Neural cell (in vitro differentiated cells): ENCODE results near the gene SERPINB10. TPM values are rescaled to one million over a fixed set of nuclear protein-coding genes. Genes with fewer than 3 reads are reported as not detected.

Experiments used
- H2AFZ ChIP-seq: fragments of 200-600, 300-800 bp; sonication (generic), shearing (Covaris generic); 2 replicates; pipeline ENCODE4 v1.6.0; 2014; ENCODE audit warnings: low read depth, mild to moderate bottlenecking, antibody characterized with exemption, low read length, moderate library complexity
- H3F3A ChIP-seq: fragments of 200-600 bp; shearing (Covaris generic); 2 replicates; pipeline ENCODE4 v1.6.1; 2016; ENCODE audit warnings: mild to moderate bottlenecking, moderate library complexity, mixed read lengths, antibody characterized with exemption, low read length; ENCODE audit not compliant: insufficient read depth, poor library complexity, severe bottlenecking
- H3K27ac ChIP-seq: fragments of 200-600, 300-800 bp; sonication (generic), shearing (Covaris generic); 2 replicates; pipeline ENCODE4 v1.5.1; 2014; ENCODE audit warnings: mild to moderate bottlenecking, low read length, moderate library complexity
- H3K27me3 ChIP-seq: fragments of 300-800, 200-600 bp; sonication (generic), shearing (Covaris generic); 2 replicates; pipeline ENCODE4 v1.6.0; 2014; ENCODE audit warnings: mild to moderate bottlenecking, low read depth, low read length, moderate library complexity; ENCODE audit not compliant: insufficient read depth
- H3K36me3 ChIP-seq: fragments of 300-800, 200-600 bp; sonication (generic), shearing (Covaris generic); 2 replicates; pipeline ENCODE4 v1.5.1; 2014; ENCODE audit warnings: mild to moderate bottlenecking, antibody characterized with exemption, low read length, moderate library complexity; ENCODE audit not compliant: insufficient read depth
- H3K4me2 ChIP-seq: fragments of 300-800, 200-600 bp; sonication (generic), shearing (Covaris generic); 2 replicates; pipeline ENCODE4 v1.6.0; 2014; ENCODE audit warnings: mild to moderate bottlenecking, low read length
- H3K4me3 ChIP-seq: fragments of 300-800, 200-600 bp; sonication (generic), shearing (Covaris generic); 2 replicates; pipeline ENCODE4 v1.5.1; 2014; ENCODE audit warnings: mild to moderate bottlenecking, low read length, moderate library complexity
- H3K79me2 ChIP-seq: fragments of 200-600 bp; shearing (Covaris generic); replicated peaks from 2 replicates; pipeline ENCODE4 v1.6.0; 2014; ENCODE audit warnings: mild to moderate bottlenecking, low read length, moderate library complexity; ENCODE audit not compliant: insufficient read depth
- H3K9ac ChIP-seq: fragments of 300-800, 200-600 bp; sonication (generic), shearing (Covaris generic); 2 replicates; pipeline ENCODE4 v1.6.1; 2016; ENCODE audit warnings: mild to moderate bottlenecking, low read length, mixed read lengths
- H3K9me2 ChIP-seq: fragments of 200-600 bp; shearing (Covaris generic); 2 replicates; pipeline ENCODE4 v1.6.1; 2016; ENCODE audit warnings: mild to moderate bottlenecking, low read length, mixed read lengths; ENCODE audit not compliant: insufficient read depth
- H3K9me3 ChIP-seq: fragments of 200-600, 300-800 bp; sonication (generic), shearing (Covaris generic); 2 replicates; pipeline ENCODE4 v1.6.1; 2016; ENCODE audit warnings: mild to moderate bottlenecking, mixed run types, low read length, moderate library complexity, mixed read lengths
- H4K20me1 ChIP-seq: fragments of 200-600 bp; shearing (Covaris generic); 2 replicates; pipeline ENCODE4 v1.6.1; 2016; ENCODE audit warnings: mild to moderate bottlenecking, mixed run types; ENCODE audit not compliant: insufficient read depth
- CTCF ChIP-seq: fragments of 450-650 bp; IDR thresholded peaks from 2 replicates; pipeline ENCODE4 v1.5.1; 2014; ENCODE audit warnings: antibody characterized with exemption, mild to moderate bottlenecking, moderate library complexity; ENCODE audit not compliant: poor library complexity, severe bottlenecking
- EP300 ChIP-seq: fragments of 450-650 bp; conservative IDR thresholded peaks from 2 replicates; pipeline ENCODE4 v1.6.1; 2014; ENCODE audit warnings: antibody characterized with exemption, mild to moderate bottlenecking, moderate library complexity; ENCODE audit not compliant: poor library complexity, severe bottlenecking
- EZH2 ChIP-seq: fragments of 200-600, 300-800 bp; shearing (Covaris generic), sonication (generic); IDR thresholded peaks from 2 replicates; pipeline ENCODE4 v1.6.1; 2014; ENCODE audit warnings: antibody characterized with exemption, low read length, borderline replicate concordance, mild to moderate bottlenecking; ENCODE audit not compliant: insufficient read depth, poor library complexity, severe bottlenecking
- MXI1 ChIP-seq: fragments of 450-650 bp; conservative IDR thresholded peaks from 2 replicates; pipeline ENCODE4 v1.6.1; 2014; ENCODE audit warnings: antibody characterized with exemption, mild to moderate bottlenecking; ENCODE audit not compliant: poor library complexity, severe bottlenecking
- POLR2AphosphoS5 ChIP-seq: IDR thresholded peaks from 2 replicates; pipeline ENCODE4 v1.6.1; 2012
- RAD21 ChIP-seq: fragments of 450-650 bp; conservative IDR thresholded peaks from 2 replicates; pipeline ENCODE4 v1.6.1; 2014; ENCODE audit warnings: antibody characterized with exemption, mild to moderate bottlenecking, moderate library complexity
- REST ChIP-seq: IDR thresholded peaks from 2 replicates; pipeline ENCODE4 v1.6.1; 2012; ENCODE audit warnings: borderline replicate concordance
- SMC3 ChIP-seq: fragments of 450-650 bp; conservative IDR thresholded peaks from 2 replicates; pipeline ENCODE4 v1.6.1; 2014; ENCODE audit warnings: antibody characterized with exemption, mild to moderate bottlenecking, moderate library complexity; ENCODE audit not compliant: poor library complexity
- TAF1 ChIP-seq: IDR thresholded peaks from 2 replicates; pipeline ENCODE4 v1.6.1; 2012; ENCODE audit warnings: low read depth
- polyA plus RNA-seq: library from polyadenylated mRNA; depleted of rRNA; stranded (reverse); fragments of >200 nt; gene quantifications from 2 replicates; pipeline ENCODE4 v1.2.3, GENCODE V29; 2014

Gene SERPINB10
- polyA plus RNA-seq, 1 donor from 2014 or later = not detected

- Histone ChIP-seq H4K20me1 (no peaks in the 10 kb centered on the region), H2AFZ (no peak overlapping the region), H3K27me3 (no peaks in the 10 kb centered on the region), H3K36me3 (no peaks in the 10 kb centered on the region), H3K9ac (no peak overlapping the region), H3K79me2 (no peaks in the 10 kb centered on the region), H3K4me3 (no peak overlapping the region), H3K27ac (no peak overlapping the region), H3K9me3 (no peaks in the 10 kb centered on the region), H3F3A (no peaks in the 10 kb centered on the region), H3K9me2 (no peaks in the 10 kb centered on the region), H3K4me2 (no peak overlapping the region)
- TF ChIP-seq EP300 (no peak), REST (no peak)
Measured at GRCh38 chr18:63879709-63880108, 28.0 kb upstream of the SERPINB10 start.

- Histone ChIP-seq H3K27ac (no peak overlapping the region), H3F3A (no peaks in the 10 kb centered on the region), H4K20me1 (no peaks in the 10 kb centered on the region), H3K4me3 (no peak overlapping the region), H3K9ac (no peak overlapping the region), H3K36me3 (no peaks in the 10 kb centered on the region), H3K27me3 (no peaks in the 10 kb centered on the region), H3K9me3 (no peaks in the 10 kb centered on the region), H2AFZ (no peak overlapping the region), H3K4me2 (no peak overlapping the region), H3K9me2 (no peaks in the 10 kb centered on the region), H3K79me2 (no peaks in the 10 kb centered on the region)
- TF ChIP-seq MXI1 = no peak
- TF ChIP-seq RAD21 = no peak
- TF ChIP-seq CTCF = no peak
- no peak for TF ChIP-seq EP300
- TF ChIP-seq EZH2 = no peak
- no peak for TF ChIP-seq TAF1
- TF ChIP-seq POLR2AphosphoS5 = no peak
- no peak for TF ChIP-seq SMC3
- TF ChIP-seq REST = no peak
Measured at GRCh38 chr18:63881851-63882250, 25.9 kb upstream of the SERPINB10 start.
